SK-N-SH (cell line): ENCODE measurements around the gene ADGRL3.

Source experiments
- CHD2 ChIP-seq: fragments of 150-350 bp; IDR thresholded peaks from 2 replicates; pipeline ENCODE4 v1.6.1; 2018; ENCODE audit warnings: low read length; ENCODE audit not compliant: partially characterized antibody
- EP300 ChIP-seq, 2 experiments: IDR thresholded peaks; 2 replicates each; pipeline versions ENCODE4 v1.4.0 to v1.6.1; 2012; ENCODE audit warnings: borderline replicate concordance in 1 of 2, low read depth in 1 of 2, low read length in 1 of 2
- EZH2phosphoT487 ChIP-seq: fragments of 200-600 bp; sonication (generic); IDR thresholded peaks from 2 replicates; pipeline ENCODE4 v1.6.1; 2017; ENCODE audit warnings: low read depth, mixed run types, mild to moderate bottlenecking, antibody characterized with exemption, moderate library complexity, borderline replicate concordance
- GABPA ChIP-seq: IDR thresholded peaks from 2 replicates; pipeline ENCODE4 v1.4.0; 2012; ENCODE audit warnings: low read depth, mild to moderate bottlenecking
- MEF2A ChIP-seq: IDR thresholded peaks from 2 replicates; pipeline ENCODE4 v1.4.0; 2012; ENCODE audit warnings: low read depth, borderline replicate concordance
- POLR2AphosphoS5 ChIP-seq: IDR thresholded peaks from 2 replicates; pipeline ENCODE4 v1.6.1; 2012; ENCODE audit warnings: low read depth, low read length
- RAD21 ChIP-seq: IDR thresholded peaks from 2 replicates; pipeline ENCODE4 v1.6.1; 2012; ENCODE audit warnings: mild to moderate bottlenecking, low read length
- RFX5 ChIP-seq: IDR thresholded peaks from 2 replicates; pipeline ENCODE4 v1.6.1; 2012; ENCODE audit warnings: mild to moderate bottlenecking, improper control_type of control experiment, low read length
- TAF1 ChIP-seq: IDR thresholded peaks from 2 replicates; pipeline ENCODE4 v1.6.1; 2012; ENCODE audit warnings: low read depth, mild to moderate bottlenecking, low read length, moderate library complexity, borderline replicate concordance
- TF ChIP-seq, protein P1 (sequence below): IDR thresholded peaks from 2 replicates; pipeline ENCODE4 v1.6.1; 2012; ENCODE audit warnings: mild to moderate bottlenecking, low read depth, low read length, moderate library complexity
- TF ChIP-seq, protein P2 (sequence below): fragments of 200-600 bp; sonication (generic); IDR thresholded peaks from 2 replicates; pipeline ENCODE4 v1.6.1; 2017; ENCODE audit warnings: antibody characterized with exemption, mild to moderate bottlenecking, moderate library complexity

DNA sequence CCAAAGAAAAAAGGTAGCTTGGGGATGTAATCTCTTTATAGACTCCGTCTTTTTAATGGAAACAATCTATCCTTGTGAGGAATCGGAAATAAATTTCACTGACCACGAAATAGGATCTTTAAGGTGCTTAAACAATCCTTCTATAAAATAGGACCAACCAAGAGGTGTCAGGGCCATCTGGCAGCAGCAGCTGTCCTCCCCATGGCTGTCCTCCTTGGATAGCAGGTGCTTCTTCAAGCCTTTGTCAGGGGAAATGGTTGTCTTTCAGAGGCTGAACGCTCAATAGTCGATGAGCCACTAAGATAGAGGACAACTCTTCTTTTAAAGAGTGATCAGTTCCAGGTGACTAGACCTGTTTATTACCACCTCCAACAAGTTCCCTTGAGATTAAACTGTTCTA, 231.0 kb downstream of the ADGRL3 start:
- TF ChIP-seq POLR2AphosphoS5, result no peak
- no peak for TF ChIP-seq EZH2phosphoT487
- no peak for TF ChIP-seq GABPA
- TF ChIP-seq, protein P1, sequence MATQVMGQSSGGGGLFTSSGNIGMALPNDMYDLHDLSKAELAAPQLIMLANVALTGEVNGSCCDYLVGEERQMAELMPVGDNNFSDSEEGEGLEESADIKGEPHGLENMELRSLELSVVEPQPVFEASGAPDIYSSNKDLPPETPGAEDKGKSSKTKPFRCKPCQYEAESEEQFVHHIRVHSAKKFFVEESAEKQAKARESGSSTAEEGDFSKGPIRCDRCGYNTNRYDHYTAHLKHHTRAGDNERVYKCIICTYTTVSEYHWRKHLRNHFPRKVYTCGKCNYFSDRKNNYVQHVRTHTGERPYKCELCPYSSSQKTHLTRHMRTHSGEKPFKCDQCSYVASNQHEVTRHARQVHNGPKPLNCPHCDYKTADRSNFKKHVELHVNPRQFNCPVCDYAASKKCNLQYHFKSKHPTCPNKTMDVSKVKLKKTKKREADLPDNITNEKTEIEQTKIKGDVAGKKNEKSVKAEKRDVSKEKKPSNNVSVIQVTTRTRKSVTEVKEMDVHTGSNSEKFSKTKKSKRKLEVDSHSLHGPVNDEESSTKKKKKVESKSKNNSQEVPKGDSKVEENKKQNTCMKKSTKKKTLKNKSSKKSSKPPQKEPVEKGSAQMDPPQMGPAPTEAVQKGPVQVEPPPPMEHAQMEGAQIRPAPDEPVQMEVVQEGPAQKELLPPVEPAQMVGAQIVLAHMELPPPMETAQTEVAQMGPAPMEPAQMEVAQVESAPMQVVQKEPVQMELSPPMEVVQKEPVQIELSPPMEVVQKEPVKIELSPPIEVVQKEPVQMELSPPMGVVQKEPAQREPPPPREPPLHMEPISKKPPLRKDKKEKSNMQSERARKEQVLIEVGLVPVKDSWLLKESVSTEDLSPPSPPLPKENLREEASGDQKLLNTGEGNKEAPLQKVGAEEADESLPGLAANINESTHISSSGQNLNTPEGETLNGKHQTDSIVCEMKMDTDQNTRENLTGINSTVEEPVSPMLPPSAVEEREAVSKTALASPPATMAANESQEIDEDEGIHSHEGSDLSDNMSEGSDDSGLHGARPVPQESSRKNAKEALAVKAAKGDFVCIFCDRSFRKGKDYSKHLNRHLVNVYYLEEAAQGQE, result no peak
- no peak for TF ChIP-seq CHD2
- TF ChIP-seq RFX5, result no peak
- TF ChIP-seq EP300 (IDR thresholded peaks at IDR 0.05; ENCODE audit: borderline replicate concordance in 1 of 2, low read depth in 1 of 2, low read length in 1 of 2), result no peak
- TF ChIP-seq, protein P2, sequence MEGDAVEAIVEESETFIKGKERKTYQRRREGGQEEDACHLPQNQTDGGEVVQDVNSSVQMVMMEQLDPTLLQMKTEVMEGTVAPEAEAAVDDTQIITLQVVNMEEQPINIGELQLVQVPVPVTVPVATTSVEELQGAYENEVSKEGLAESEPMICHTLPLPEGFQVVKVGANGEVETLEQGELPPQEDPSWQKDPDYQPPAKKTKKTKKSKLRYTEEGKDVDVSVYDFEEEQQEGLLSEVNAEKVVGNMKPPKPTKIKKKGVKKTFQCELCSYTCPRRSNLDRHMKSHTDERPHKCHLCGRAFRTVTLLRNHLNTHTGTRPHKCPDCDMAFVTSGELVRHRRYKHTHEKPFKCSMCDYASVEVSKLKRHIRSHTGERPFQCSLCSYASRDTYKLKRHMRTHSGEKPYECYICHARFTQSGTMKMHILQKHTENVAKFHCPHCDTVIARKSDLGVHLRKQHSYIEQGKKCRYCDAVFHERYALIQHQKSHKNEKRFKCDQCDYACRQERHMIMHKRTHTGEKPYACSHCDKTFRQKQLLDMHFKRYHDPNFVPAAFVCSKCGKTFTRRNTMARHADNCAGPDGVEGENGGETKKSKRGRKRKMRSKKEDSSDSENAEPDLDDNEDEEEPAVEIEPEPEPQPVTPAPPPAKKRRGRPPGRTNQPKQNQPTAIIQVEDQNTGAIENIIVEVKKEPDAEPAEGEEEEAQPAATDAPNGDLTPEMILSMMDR, result no peak
- no peak for TF ChIP-seq RAD21
- TF ChIP-seq MEF2A, result no peak
- no peak for TF ChIP-seq TAF1
